Stimulated activated CD4-positive, alpha-beta T cell treated with anti-CD3 and anti-CD28 coated beads, Interleukin-12 subunit alpha, Interleukin-12 subunit beta, amount 100 ng/mL, for 4 hours (primary cell): Measurements from ENCODE around the gene BOLL.
"Not testable (repeated sequence)": the region's sequence is repeated elsewhere in the genome, so short reads cannot be mapped to it uniquely, and the experiment has no call there.

Source experiments
- DNase-seq: peaks from one replicate; pipeline ENCODE4 v3.0.0-alpha.2; 2020

The BOLL gene

GRCh38 chr2:197784956-197785941 lies at the start of gene BOLL:
Gene BOLL, minus strand, starts transcription at chr2:197785319. Its CDS starts 3,469 bp downstream, at chr2:197781850.
- DNase-seq: no peak

GRCh38 chr2:197834771-197835170 lies 49.7 kb upstream of the BOLL start:
- DNase-seq: not testable (repeated sequence)

- DNase-seq: no peak
Observed at GRCh38 chr2:197828464-197829135, 43.5 kb upstream of the BOLL start.

- no peak for DNase-seq
Observed at GRCh38 chr2:197827618-197828017, 42.5 kb upstream of the BOLL start.

- no peak for DNase-seq
Observed at GRCh38 chr2:197822333-197822732, 37.2 kb upstream of the BOLL start.

GRCh38 chr2:197821550-197822289 lies 36.6 kb upstream of the BOLL start:
- no peak for DNase-seq

- DNase-seq: no peak
Observed at GRCh38 chr2:197814526-197814925, 29.4 kb upstream of the BOLL start.

GRCh38 chr2:197813093-197813787 lies 28.1 kb upstream of the BOLL start:
- DNase-seq: no peak

- no peak for DNase-seq
Observed at GRCh38 chr2:197810491-197810890, 25.4 kb upstream of the BOLL start.

- no peak for DNase-seq
Observed at GRCh38 chr2:197810016-197810415, 24.9 kb upstream of the BOLL start.

GRCh38 chr2:197809064-197809463 lies 23.9 kb upstream of the BOLL start:
- DNase-seq: no peak

GRCh38 chr2:197805715-197806633 lies 20.9 kb upstream of the BOLL start:
- no peak for DNase-seq

GRCh38 chr2:197804758-197805714 lies 19.9 kb upstream of the BOLL start:
- DNase-seq: peak; percentile 30

- peak; percentile 81 for DNase-seq
Observed at GRCh38 chr2:197804049-197804757, 19.1 kb upstream of the BOLL start, which contains the start of gene PLCL1. Gene PLCL1, plus strand, starts transcription at chr2:197804593.

- DNase-seq: no peak
Observed at GRCh38 chr2:197803033-197803444, 17.9 kb upstream of the BOLL start.

GRCh38 chr2:197801033-197801432 lies 15.9 kb upstream of the BOLL start:
- DNase-seq: no peak

GRCh38 chr2:197800091-197800490 lies 15.0 kb upstream of the BOLL start:
- DNase-seq: no peak

GRCh38 chr2:197799068-197799467 lies 13.9 kb upstream of the BOLL start:
- DNase-seq: no peak

- DNase-seq: no peak
Observed at GRCh38 chr2:197798187-197798586, 13.1 kb upstream of the BOLL start.
